ENCODE measurements around the gene EIF2B1.
"Not testable (repeated sequence)": the region's sequence is repeated elsewhere in the genome, so short reads cannot be mapped to it uniquely, and the experiment has no call there.

The EIF2B1 gene

DNA sequence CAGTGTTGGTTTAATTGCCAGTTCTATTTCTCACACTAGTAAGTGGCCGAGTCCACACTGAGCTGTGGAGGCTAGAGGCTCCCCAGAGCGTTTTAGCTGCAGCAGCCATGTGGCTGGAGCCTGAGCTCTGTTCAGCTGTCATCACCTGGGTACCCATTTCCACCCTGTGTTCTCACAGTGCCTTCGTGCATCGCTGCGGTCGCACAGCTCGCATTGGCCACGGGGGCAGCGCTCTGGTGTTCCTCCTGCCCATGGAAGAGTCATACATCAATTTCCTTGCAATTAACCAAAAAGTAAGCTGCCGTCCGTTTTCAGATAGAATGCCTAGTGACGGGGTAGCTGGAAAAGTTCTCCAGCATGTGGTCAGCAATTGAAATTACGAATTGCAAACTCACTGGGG, 15.9 kb downstream of the EIF2B1 start:
- no peak for DNase-seq

DNA sequence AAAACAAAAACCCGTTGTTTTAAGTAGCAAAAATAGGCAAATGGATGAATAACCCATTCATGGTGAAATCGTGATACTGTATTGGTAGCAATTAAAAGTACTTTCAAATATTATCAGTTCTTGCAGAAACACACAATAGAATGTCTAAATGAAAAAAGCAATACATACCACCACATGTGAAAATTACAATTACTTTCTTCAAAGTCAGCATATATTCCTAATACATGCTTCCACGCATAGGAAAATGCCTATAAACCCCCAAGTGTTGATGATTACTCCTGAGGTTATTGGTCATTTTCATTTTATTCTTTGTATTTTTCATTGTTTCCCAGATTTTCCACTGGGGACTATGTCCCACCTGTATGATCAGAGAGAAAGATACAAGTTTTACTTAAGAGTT, 16.3 kb downstream of the EIF2B1 start:
- DNase-seq, result no peak

DNA sequence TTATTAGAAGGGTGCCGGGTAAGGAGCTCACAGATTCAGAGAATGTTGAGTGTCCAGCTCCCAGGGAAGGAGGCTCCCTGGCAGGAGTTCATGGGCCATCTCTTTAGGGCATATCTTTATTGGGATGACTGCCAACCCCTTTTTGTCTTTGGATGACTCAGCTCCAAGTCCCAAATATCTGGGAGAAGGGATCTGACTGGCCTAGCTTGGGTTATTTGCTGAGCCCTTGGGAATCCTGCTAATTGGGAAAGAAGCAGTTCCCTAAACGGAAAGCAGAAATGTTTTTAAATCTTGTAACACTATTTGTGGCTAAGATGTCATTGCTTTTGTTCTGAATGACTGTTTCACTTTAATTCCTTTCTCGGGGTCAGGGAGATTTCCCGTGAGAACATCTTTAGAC, 19.0 kb downstream of the EIF2B1 start:
- DNase-seq, result peak; percentile 82

GRCh38 chr12:123614110-123614509, 19.4 kb downstream of the EIF2B1 start:
- DNase-seq, result no peak

DNA sequence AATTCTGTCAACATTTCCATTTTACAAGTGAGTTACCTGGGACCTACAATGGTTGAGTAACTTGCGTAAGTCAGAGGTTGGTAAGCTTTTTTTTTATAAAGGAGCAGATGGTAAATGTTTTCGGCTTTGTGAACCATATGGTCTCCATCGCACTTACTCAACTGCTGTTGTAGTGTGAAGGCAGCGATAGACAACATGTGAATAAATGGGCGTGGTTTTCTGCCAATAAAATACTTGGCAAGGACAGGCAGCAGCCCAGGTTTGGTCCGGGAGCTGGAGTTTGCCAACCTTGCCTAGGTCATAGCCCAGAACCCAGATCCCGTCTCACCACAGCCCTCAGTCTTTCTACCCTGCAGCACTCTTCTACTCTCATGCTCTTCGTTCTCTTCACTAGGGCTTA, 25.3 kb downstream of the EIF2B1 start:
- DNase-seq, result no peak

DNA sequence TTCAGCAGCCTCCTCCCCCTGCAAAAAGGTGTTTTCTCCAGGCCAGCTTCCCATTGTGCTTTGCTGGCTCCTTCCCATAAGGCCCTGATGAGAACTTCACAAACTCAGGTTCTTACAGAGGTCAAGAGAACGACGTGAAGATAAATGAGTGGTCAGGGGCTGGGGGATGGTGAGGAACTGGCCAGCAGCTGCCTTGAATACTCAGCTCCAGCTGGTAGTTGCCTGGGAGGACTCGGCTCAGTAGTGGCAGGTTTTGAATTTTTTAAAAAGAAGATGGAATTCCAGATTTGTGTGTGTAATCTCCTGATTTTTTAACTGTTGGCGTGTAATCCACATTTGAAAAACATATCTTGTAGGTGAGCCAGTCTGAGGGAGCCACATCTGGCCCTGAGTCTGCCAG, 25.7 kb downstream of the EIF2B1 start:
- no peak for DNase-seq

- DNase-seq, result not testable (repeated sequence)
These were observed 30.0 kb downstream of the EIF2B1 start for GRCh38 chr12:123603495-123603894.

GRCh38 chr12:123602651-123603195, 30.8 kb downstream of the EIF2B1 start:
- no peak for DNase-seq

GRCh38 chr12:123601602-123602489, 31.6 kb downstream of the EIF2B1 start, which contains the start of gene DDX55:
TSS of gene DDX55 (plus strand) at chr12:123602099. CDS start at chr12:123602149, 50 bp downstream.
- peak; percentile 83 for DNase-seq

DNA sequence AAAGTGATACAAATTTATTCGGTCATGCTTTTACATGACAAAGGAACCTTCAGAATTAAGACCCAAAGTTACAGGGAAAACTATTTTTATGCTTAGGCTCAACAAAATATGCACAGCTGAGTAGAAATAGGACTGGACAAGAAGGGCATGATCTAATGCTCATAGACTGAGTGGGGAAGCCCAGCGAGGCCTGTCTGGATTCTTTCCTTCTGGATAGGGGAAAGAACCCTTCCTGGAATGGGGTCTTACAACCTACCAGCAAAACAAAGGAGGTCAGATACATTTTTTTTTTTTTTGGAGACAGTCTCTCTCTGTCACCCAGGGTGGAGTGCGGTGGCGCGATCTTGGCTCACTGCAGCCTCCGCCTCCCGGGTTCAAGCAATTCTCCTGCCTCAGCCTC, 33.8 kb downstream of the EIF2B1 start:
- DNase-seq, result no peak

- no peak for DNase-seq
These were observed 34.2 kb downstream of the EIF2B1 start for GRCh38 chr12:123599310-123599709.

DNA sequence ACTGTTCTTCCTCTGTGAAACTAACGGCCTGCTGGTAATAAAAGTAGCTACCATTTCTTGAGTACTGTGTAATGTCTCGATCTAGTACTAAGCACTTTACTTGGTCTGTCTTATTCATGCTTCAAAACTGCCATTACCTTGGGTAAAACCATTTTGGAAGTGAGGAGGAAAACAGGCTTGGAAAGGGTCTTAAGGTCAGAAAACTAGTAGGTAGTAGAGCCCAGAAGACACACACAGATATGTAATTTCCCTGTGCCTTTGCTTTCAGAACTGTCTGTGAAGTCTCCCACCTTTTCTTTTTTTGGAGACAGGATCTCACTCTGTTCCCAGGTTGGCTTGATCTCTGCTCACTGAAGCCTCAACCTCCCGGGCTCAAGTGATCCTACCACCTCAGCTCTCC, 35.0 kb downstream of the EIF2B1 start:
- no peak for DNase-seq

GRCh38 chr12:123597100-123597499, 36.4 kb downstream of the EIF2B1 start:
- no peak for DNase-seq

GRCh38 chr12:123595729-123596128, 37.8 kb downstream of the EIF2B1 start:
- no peak for DNase-seq

DNA sequence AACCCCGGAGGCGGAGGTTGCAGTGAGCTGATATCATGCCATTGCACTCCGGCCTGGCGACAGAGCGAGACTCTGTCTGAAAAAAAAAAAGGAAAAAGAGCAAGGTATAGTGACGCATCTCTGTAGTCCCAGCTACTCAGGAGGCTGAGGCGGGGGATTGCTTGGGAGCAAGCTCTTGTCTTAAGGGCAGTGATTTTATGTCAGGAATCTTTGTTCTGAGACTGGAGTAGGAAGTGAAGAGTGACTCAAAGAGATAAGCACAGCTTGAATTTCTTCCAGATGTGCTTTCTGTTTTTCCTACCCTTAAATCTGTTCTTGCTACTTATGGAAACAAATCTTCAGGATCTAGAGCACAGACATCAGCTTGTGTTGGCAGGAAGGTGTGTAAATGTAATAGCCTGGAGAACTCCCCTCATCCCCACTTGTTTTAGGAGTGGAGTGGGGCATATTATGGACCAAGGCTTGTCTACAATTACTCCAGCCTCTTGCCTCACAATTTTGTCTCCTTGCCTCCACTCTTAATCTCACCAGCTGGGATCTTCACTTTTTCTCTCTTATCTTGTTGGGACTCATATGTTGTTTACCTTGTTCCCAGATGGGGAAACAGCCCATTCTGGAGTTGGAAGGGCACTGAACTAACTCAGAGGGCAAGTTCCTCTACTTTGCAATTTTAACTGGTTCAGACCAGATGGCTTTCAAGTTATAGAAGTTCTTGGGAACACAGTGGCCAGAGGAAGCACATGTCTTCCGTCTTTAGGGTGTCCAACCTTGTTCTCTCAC, 41.6 kb downstream of the EIF2B1 start:
- peak; percentile 50 for DNase-seq

- peak; percentile 55 for DNase-seq
These were observed 52.7 kb downstream of the EIF2B1 start for GRCh38 chr12:123580772-123581171.

DNA sequence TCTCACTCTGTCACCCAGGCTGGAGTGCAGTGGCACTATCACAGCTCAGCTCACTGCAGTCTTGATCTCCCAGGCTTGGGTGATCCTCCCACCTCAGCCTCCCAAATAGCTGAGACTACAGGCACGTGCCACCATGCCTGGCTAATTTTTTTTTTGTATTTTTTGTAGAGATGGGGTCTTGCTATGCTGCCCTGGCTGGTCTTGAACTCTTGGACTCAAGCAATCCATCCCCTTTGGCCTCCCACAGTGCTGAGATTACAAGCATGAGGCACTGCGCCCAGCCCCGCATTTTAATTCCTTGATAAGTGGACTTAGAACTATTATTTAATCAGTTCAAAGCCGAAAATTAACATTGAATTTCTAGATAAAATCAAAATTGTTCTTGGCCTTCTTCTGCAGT, 54.7 kb downstream of the EIF2B1 start:
- not testable (repeated sequence) for DNase-seq

DNA sequence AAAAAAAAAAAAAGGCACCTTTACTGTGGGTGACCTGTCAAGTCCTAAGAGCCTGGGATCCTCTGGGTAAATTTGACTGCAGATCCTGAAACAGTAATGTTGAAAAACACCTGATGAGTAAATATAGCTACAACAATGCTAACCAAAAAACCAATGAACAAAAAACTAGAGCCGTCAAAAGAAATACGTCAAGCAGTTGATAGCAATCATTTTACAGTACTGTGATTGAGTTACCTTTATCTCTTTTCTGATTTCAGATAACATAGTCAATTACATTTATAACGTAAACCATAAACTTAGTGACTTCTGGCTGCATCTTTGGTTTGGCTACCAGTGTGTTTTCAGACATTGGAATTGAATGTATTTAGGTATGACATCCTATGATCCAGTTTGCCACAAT, 55.2 kb downstream of the EIF2B1 start:
- DNase-seq, result no peak

GRCh38 chr12:123576611-123577010, 56.9 kb downstream of the EIF2B1 start:
- DNase-seq, result no peak

- no peak for DNase-seq
These were observed 59.6 kb downstream of the EIF2B1 start for GRCh38 chr12:123573870-123574269.

DNA sequence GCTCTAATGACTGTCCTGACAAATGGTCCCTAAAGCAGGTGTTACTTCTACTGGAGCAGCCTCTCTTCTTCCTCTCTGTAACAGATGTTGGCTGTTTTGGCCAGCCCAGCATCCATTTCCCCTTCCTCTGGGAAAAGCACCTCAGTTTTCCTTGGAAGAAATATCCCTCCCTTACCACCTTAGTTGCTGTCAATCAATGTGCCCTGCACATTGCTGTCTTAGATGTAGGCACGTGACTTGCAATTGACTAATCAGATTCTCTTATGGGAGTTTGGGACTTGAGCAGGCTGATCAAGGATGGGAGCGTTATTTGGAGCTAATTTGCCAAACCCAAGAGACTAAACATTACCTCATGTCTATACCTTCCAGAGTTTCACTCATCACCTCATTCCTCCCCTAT, 61.1 kb downstream of the EIF2B1 start:
- DNase-seq, result no peak

- DNase-seq, result peak; percentile 80
These were observed 62.1 kb downstream of the EIF2B1 start for GRCh38 chr12:123571343-123571813.
